Mucosa of stomach (tissue), 1 donor: Measurements from ENCODE around the gene OBP2B.

ENCODE experiments used
- H3K27me3 ChIP-seq: one replicate; pipeline ENCODE4 v1.7.0; 2013; ENCODE audit warnings: mild to moderate bottlenecking, low read length; ENCODE audit not compliant: control insufficient read depth, insufficient read depth
- H3K36me3 ChIP-seq: one replicate; pipeline ENCODE4 v1.7.0; 2013; ENCODE audit warnings: low read length; ENCODE audit not compliant: control insufficient read depth, insufficient read depth
- H3K4me1 ChIP-seq: one replicate; pipeline ENCODE4 v1.7.0; 2013; ENCODE audit warnings: mild to moderate bottlenecking, low read length; ENCODE audit not compliant: control insufficient read depth, insufficient read depth
- H3K4me3 ChIP-seq: one replicate; pipeline ENCODE4 v1.7.0; 2013; ENCODE audit warnings: low read length
- H3K9ac ChIP-seq: one replicate; pipeline ENCODE4 v1.7.0; 2013; ENCODE audit warnings: mild to moderate bottlenecking, low read length, moderate library complexity
- H3K9me3 ChIP-seq: one replicate; pipeline ENCODE4 v1.7.0; 2013; ENCODE audit warnings: mild to moderate bottlenecking, low read length, moderate library complexity; ENCODE audit not compliant: control insufficient read depth
- donor health status: Pancreatic carcinoma.

OBP2B gene

DNA sequence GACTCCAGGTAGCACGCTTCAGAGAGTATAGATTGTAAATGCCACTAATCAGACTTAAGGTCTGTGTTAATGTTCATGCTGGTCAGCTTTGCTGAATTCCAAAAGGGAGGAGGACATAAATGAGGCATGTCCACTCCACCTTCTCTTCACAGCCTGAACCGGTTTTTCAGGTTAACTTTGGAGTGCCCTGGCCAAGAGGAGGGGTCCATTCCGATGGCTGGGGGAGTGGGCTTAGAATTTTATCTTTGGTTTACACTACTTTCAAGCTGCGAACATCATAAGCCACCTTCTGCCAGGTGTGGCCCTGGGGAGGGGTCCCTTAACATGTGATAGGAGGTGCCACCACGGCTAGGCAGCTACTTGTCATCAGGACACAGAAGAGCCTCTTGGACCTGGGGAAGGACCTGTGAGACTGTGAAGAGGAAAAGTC, 41.7 kb upstream of the OBP2B start:
- Histone ChIP-seq H3K36me3 (no peaks in the 10 kb centered on the region), H3K4me1 (peaks cover 48% of the 10 kb centered on the region), H3K4me3 (no peak overlapping the region), H3K9ac (no peak overlapping the region), H3K9me3 (no peaks in the 10 kb centered on the region), H3K27me3 (no peaks in the 10 kb centered on the region)

GRCh38 chr9:133249337-133249736, 40.3 kb upstream of the OBP2B start:
- no peaks in the 10 kb centered on the region for H3K9me3 ChIP-seq
- no peak overlapping the region for H3K9ac ChIP-seq
- no peak overlapping the region for H3K4me3 ChIP-seq
- no peaks in the 10 kb centered on the region for H3K36me3 ChIP-seq
- peaks cover 48% of the 10 kb centered on the region for H3K4me1 ChIP-seq
- H3K27me3 ChIP-seq = no peaks in the 10 kb centered on the region

DNA sequence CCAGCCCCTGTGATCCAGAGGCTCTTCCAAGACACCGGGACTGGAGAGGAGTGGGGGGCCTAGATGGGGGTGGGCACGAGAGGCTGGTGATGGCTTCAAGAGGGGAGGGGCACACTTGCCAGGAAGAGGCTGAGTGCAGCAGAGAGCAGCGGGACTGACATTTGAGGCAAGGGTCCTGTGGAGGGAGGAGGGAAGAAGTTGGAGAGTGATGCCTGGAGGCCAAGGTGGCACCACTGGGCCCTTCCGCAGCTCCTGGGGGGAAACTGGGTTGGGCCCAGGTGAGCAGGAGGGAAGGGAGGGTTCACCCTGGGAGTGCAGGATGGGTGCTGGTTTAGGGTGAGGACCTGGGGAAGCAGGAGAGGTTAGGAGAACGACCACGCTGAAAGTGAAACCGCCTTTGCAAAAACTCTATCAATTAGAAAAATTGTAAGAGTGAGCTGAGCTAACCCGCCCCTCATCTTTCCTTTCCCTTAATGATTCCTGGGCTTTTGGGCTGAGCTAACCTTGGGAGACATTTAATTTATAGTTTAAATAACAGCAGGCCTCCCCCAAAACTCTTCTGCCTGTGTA, 39.8 kb upstream of the OBP2B start:
- Histone ChIP-seq H3K36me3 (no peaks in the 10 kb centered on the region), H3K9me3 (no peaks in the 10 kb centered on the region), H3K4me1 (peaks cover 48% of the 10 kb centered on the region), H3K9ac (no peak overlapping the region), H3K27me3 (no peaks in the 10 kb centered on the region), H3K4me3 (no peak overlapping the region)

DNA sequence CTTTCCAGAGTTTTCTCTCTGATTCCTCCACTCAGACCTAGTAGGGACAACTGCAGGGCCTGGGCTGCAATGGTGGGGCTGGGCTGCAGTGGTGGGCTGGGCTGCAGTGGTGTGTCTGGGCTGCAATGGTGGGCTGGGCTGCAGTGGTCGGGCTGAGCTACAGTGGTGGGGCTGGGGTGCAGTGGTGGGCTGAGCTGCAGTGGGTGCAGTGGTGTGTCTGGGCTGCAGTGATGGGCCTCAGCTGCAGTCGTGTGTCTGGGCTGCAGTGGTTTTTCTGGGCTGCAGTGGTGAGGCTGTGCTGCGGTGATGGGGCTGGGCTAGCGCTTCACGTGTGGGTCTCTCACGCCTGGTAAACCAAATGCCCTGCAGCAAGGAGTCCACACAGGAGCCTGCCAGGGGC, 38.6 kb upstream of the OBP2B start:
- peaks cover 41% of the 10 kb centered on the region for H3K4me1 ChIP-seq
- no peaks in the 10 kb centered on the region for H3K9me3 ChIP-seq
- H3K9ac ChIP-seq = no peak overlapping the region
- H3K4me3 ChIP-seq = no peak overlapping the region
- H3K27me3 ChIP-seq = no peaks in the 10 kb centered on the region
- no peaks in the 10 kb centered on the region for H3K36me3 ChIP-seq

DNA sequence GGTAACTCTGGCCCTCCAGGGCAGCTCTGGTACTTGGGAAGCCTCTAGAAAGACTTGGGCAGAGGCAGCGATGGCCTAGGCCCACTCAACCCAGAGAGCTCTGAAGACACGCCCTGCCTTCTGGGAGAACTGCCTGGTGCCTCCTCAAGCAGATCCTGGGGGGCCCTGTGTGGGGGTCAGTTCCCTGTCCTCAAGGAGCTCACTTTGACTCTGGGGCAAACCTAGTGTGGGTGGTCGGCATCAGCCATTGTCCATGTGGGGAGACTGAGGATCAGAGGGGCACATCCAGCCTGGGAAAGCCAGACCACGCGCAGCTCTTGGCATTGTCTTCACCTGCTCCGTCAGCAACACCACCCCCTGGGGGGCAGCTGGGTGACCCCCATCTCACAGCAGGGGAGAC, 37.9 kb upstream of the OBP2B start:
- H3K27me3 ChIP-seq = no peaks in the 10 kb centered on the region

DNA sequence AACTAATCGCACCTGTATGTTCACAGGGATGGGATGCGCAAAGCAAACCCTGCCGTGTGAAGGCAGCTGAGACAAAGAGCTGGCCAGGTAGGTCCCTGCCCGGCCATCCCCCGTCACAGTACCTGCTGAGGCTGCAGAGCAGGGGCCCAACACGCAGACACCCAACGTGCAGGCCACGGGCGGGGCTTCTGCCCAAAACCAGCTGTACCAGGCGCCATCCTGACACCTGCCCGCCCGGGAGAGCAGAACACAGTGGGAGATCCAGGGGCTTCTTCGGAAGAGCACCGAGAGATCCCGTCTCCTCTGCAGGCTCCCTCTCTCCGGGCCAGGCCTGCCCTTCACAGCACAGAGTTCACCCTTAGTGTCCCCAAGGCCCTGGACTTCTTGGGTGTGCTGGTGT, 37.5 kb upstream of the OBP2B start:
- Histone ChIP-seq H3K4me1 (peaks cover 31% of the 10 kb centered on the region), H3K27me3 (no peaks in the 10 kb centered on the region), H3K9ac (no peak overlapping the region), H3K4me3 (no peak overlapping the region), H3K36me3 (no peaks in the 10 kb centered on the region), H3K9me3 (no peaks in the 10 kb centered on the region)

More for the DNA sequence above, 37.9 kb upstream of the OBP2B start:
- H3K9ac ChIP-seq = no peak overlapping the region
- H3K36me3 ChIP-seq = no peaks in the 10 kb centered on the region
- H3K9me3 ChIP-seq = no peaks in the 10 kb centered on the region
- no peak overlapping the region for H3K4me3 ChIP-seq
- peaks cover 35% of the 10 kb centered on the region for H3K4me1 ChIP-seq

DNA sequence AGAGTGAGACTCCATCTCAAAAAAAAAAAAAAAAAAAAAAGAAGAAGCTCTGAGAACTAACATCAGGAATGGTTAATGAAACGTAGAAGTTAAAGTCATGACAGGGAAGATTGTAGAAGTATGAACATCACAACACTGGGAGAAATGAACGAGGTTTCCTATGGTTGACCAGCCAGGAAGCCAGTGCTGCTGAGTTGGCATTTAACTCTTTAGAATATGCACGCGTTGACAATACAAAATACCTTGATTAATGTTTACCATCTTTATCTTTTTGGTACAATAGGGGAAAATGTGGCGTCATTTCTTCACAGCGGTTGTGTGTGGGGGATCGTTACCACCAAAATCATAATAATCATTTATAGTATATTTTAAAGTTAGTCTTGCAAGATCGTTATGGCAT, 33.9 kb upstream of the OBP2B start:
- no peaks in the 10 kb centered on the region for H3K9me3 ChIP-seq
- peaks cover 20% of the 10 kb centered on the region for H3K4me1 ChIP-seq
- no peak overlapping the region for H3K9ac ChIP-seq
- H3K36me3 ChIP-seq = no peaks in the 10 kb centered on the region
- H3K4me3 ChIP-seq = no peak overlapping the region
- no peaks in the 10 kb centered on the region for H3K27me3 ChIP-seq

- Histone ChIP-seq H3K9me3 (no peaks in the 10 kb centered on the region), H3K4me1 (peaks cover 24% of the 10 kb centered on the region), H3K9ac (no peak overlapping the region), H3K4me3 (no peak overlapping the region), H3K36me3 (no peaks in the 10 kb centered on the region), H3K27me3 (no peaks in the 10 kb centered on the region)
These were observed 33.2 kb upstream of the OBP2B start for GRCh38 chr9:133242241-133242640.

- Histone ChIP-seq H3K4me1 (peaks cover 24% of the 10 kb centered on the region), H3K27me3 (no peaks in the 10 kb centered on the region)
These were observed 30.6 kb upstream of the OBP2B start for GRCh38 chr9:133239533-133240090.

DNA sequence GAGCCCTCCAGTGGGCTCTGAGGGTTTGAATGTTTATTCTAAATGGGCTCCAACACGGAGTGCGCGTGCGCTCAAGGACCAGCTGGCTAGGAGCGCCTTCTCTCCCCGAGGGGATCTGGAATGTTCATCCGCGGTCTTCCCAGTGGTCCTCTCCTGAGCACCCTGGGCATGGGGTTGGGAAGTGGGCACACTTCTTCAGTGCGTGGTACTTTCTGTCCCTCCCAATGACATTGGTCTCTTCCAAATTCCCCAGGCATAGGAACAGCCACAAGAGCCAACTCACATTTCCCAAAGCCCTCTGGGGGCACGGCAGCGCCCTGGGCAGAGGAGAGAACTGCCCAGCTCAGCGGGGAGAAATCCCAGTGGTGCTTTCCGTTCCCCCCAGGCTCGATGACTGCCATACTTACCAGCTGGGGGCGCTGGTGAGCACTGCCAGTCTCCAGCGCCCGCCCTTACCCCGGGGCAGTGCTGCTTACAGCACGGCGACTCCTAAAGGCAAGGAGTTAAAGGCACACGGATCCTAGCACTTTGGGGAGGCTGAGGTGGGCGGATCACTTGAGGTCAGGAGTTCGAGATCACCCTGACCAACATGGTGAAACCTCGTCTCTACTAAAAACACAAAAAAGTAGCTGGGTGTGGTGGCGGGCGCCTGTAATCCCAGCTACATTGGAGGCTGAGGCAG, 29.9 kb upstream of the OBP2B start:
- no peaks in the 10 kb centered on the region for H3K36me3 ChIP-seq
- H3K27me3 ChIP-seq = no peaks in the 10 kb centered on the region
- H3K9ac ChIP-seq = peak overlapping the region; percentile 6
- H3K9me3 ChIP-seq = no peaks in the 10 kb centered on the region
- H3K4me3 ChIP-seq = peak overlapping the region; percentile 22
- H3K4me1 ChIP-seq = peaks cover 24% of the 10 kb centered on the region

More at GRCh38 chr9:133239533-133240090, 30.6 kb upstream of the OBP2B start:
- no peaks in the 10 kb centered on the region for H3K36me3 ChIP-seq
- H3K9me3 ChIP-seq = no peaks in the 10 kb centered on the region
- H3K9ac ChIP-seq = peak overlapping the region; percentile 6
- H3K4me3 ChIP-seq = no peak overlapping the region

- Histone ChIP-seq H3K4me1 (peaks cover 24% of the 10 kb centered on the region), H3K36me3 (no peaks in the 10 kb centered on the region), H3K27me3 (no peaks in the 10 kb centered on the region), H3K4me3 (peak overlapping the region; percentile 22), H3K9ac (peak overlapping the region; percentile 6), H3K9me3 (no peaks in the 10 kb centered on the region)
These were observed 29.3 kb upstream of the OBP2B start for GRCh38 chr9:133238272-133238850.

- Histone ChIP-seq H3K4me3 (no peak overlapping the region), H3K27me3 (no peaks in the 10 kb centered on the region), H3K4me1 (peaks cover 24% of the 10 kb centered on the region), H3K9ac (no peak overlapping the region), H3K36me3 (no peaks in the 10 kb centered on the region), H3K9me3 (no peaks in the 10 kb centered on the region)
These were observed 28.1 kb upstream of the OBP2B start for GRCh38 chr9:133237035-133237731.
